T-helper 17 cell (primary cell): ENCODE results near the gene PHYHIPL. TPM values are rescaled to one million over a fixed set of nuclear protein-coding genes. Genes with fewer than 3 reads are reported as not detected.
"Not testable (repeated sequence)": the region's sequence is repeated elsewhere in the genome, so short reads cannot be mapped to it uniquely, and the experiment has no call there.

Experiments used
- ATAC-seq: fragments of 150-1000 bp; cut with Tn5 transposase; 2 replicates; pipeline ENCODE4 v1.10.0; 2021; ENCODE audit warnings: mild to moderate bottlenecking, moderate library complexity
- DNase-seq, 3 donors: peaks; one replicate each; pipeline versions ENCODE4 v3.0.0 to v3.0.0-alpha.2; 2020 to 2021
- H3K9me3 ChIP-seq: one replicate; pipeline ENCODE4 v1.7.0; 2013; ENCODE audit warnings: low read length, mild to moderate bottlenecking; ENCODE audit not compliant: control insufficient read depth, poor library complexity, severe bottlenecking
- H3K27ac Mint-ChIP-seq: one replicate; pipeline ENCODE4 v1.8.0; 2022; ENCODE audit warnings: mild to moderate bottlenecking, moderate library complexity, mixed read lengths
- H3K27me3 Mint-ChIP-seq: one replicate; pipeline ENCODE4 v1.8.0; 2022; ENCODE audit warnings: mixed read lengths
- H3K36me3 Mint-ChIP-seq: one replicate; pipeline ENCODE4 v1.8.0; 2022; ENCODE audit warnings: low read depth, mixed read lengths
- H3K4me1 Mint-ChIP-seq: one replicate; pipeline ENCODE4 v1.8.0; 2022; ENCODE audit warnings: mild to moderate bottlenecking, mixed read lengths
- H3K4me3 Mint-ChIP-seq: one replicate; pipeline ENCODE4 v1.8.0; 2022; ENCODE audit warnings: mild to moderate bottlenecking, moderate library complexity, mixed read lengths
- total RNA-seq, 4 donors: library from RNA in 2 of 4; stranded (reverse) in 2 of 4; gene quantifications; one replicate each; pipeline ENCODE4 v1.2.3 and lab custom pipeline; 2022 to 2026

PHYHIPL gene
- total RNA-seq, 2 donors from 2014 or later = not detected

GRCh38 chr10:59222788-59223187 is 46.3 kb downstream of the PHYHIPL start:
- H3K27ac Mint-ChIP-seq = no peak overlapping the region
- H3K27me3 Mint-ChIP-seq = peaks cover 6% of the 10 kb centered on the region
- no peak overlapping the region for H3K4me3 Mint-ChIP-seq
- no peaks in the 10 kb centered on the region for H3K36me3 Mint-ChIP-seq
- H3K9me3 ChIP-seq = no peaks in the 10 kb centered on the region
- H3K4me1 Mint-ChIP-seq = no peaks in the 10 kb centered on the region
- ATAC-seq = no peak
- no peak for DNase-seq

DNA sequence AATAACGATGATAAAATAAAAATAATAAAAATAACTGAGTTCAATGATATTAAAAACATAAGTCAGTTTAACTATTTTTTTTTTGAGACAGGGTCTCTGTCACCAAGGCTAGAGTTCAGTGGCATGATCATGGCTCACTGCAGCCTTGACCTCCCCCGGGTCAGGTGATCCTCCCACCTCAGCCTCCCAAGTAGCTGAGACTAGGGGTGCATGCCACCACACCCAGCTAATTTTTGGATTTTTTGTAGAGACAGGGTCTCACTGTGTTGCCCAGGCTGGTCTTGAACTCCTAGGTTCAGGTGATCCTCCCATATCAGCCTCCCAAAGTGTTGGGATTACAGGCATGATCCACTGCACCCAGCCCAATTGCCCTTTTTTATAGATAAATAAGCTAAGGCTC is 47.2 kb downstream of the PHYHIPL start:
- not testable (repeated sequence) for H3K4me3 Mint-ChIP-seq, DNase-seq, H3K9me3 ChIP-seq, H3K27ac Mint-ChIP-seq, H3K4me1 Mint-ChIP-seq, ATAC-seq, H3K27me3 Mint-ChIP-seq, H3K36me3 Mint-ChIP-seq

- no peaks in the 10 kb centered on the region for H3K9me3 ChIP-seq
- no peaks in the 10 kb centered on the region for H3K36me3 Mint-ChIP-seq
- H3K27me3 Mint-ChIP-seq = peaks cover 6% of the 10 kb centered on the region
- no peak overlapping the region for H3K27ac Mint-ChIP-seq
- H3K4me1 Mint-ChIP-seq = no peaks in the 10 kb centered on the region
- no peak for DNase-seq
- no peak for ATAC-seq
- H3K4me3 Mint-ChIP-seq = no peak overlapping the region
Observed at GRCh38 chr10:59225211-59225610, 48.8 kb downstream of the PHYHIPL start.

DNA sequence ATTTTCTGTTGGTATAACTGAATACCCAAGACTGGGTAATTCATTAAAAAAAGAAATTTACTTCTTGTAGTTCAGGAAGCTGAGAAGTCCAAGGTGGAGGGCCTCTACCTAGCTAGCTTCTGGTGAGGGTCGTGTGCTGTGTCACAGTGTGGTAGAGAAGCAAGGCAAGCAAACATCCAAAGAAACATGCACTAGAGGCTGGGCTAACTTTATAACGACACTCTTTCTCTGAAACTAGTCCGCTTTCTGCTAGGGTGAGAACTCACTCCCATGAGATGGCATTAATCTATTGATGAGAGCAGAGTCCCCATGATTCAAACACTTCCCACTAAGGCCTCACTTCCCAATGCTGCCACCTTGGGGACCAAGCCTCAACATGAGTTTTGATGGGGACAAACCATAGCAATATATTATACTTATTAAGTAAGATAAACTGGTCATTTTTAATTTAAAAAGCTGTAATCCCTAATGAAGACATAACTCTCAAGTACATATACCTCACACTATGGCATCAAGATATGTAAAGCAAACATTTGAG is 50.8 kb downstream of the PHYHIPL start:
- H3K9me3 ChIP-seq = no peaks in the 10 kb centered on the region
- Mint-ChIP-seq H3K27me3 (peaks cover 6% of the 10 kb centered on the region), H3K4me3 (no peak overlapping the region), H3K36me3 (no peaks in the 10 kb centered on the region), H3K4me1 (no peaks in the 10 kb centered on the region), H3K27ac (no peak overlapping the region)
- ATAC-seq (no peak), DNase-seq (no peak)

- DNase-seq (no peak), ATAC-seq (no peak)
- Mint-ChIP-seq H3K4me3 (no peak overlapping the region), H3K4me1 (no peaks in the 10 kb centered on the region), H3K36me3 (no peaks in the 10 kb centered on the region), H3K27ac (no peak overlapping the region), H3K27me3 (peaks cover 6% of the 10 kb centered on the region)
- no peaks in the 10 kb centered on the region for H3K9me3 ChIP-seq
Observed at GRCh38 chr10:59229441-59229840, 53.0 kb downstream of the PHYHIPL start.

GRCh38 chr10:59234194-59234593 is 57.8 kb downstream of the PHYHIPL start:
- H3K27ac Mint-ChIP-seq = no peak overlapping the region
- H3K27me3 Mint-ChIP-seq = no peaks in the 10 kb centered on the region
- DNase-seq (no peak), ATAC-seq (no peak)
- H3K36me3 Mint-ChIP-seq = no peaks in the 10 kb centered on the region
- H3K9me3 ChIP-seq = no peaks in the 10 kb centered on the region
- H3K4me1 Mint-ChIP-seq = no peaks in the 10 kb centered on the region
- no peak overlapping the region for H3K4me3 Mint-ChIP-seq

GRCh38 chr10:59234816-59235429 is 58.5 kb downstream of the PHYHIPL start:
- Mint-ChIP-seq H3K27me3 (no peaks in the 10 kb centered on the region), H3K27ac (no peak overlapping the region), H3K4me3 (no peak overlapping the region), H3K4me1 (no peaks in the 10 kb centered on the region), H3K36me3 (no peaks in the 10 kb centered on the region)
- no peak for ATAC-seq
- no peak for DNase-seq
- H3K9me3 ChIP-seq = no peaks in the 10 kb centered on the region

GRCh38 chr10:59236064-59236697 is 59.7 kb downstream of the PHYHIPL start:
- H3K27ac Mint-ChIP-seq = no peak overlapping the region
- H3K9me3 ChIP-seq = no peaks in the 10 kb centered on the region
- no peaks in the 10 kb centered on the region for H3K36me3 Mint-ChIP-seq
- DNase-seq (no peak), ATAC-seq (no peak)
- H3K4me1 Mint-ChIP-seq = no peaks in the 10 kb centered on the region
- H3K27me3 Mint-ChIP-seq = no peaks in the 10 kb centered on the region
- H3K4me3 Mint-ChIP-seq = no peak overlapping the region

DNA sequence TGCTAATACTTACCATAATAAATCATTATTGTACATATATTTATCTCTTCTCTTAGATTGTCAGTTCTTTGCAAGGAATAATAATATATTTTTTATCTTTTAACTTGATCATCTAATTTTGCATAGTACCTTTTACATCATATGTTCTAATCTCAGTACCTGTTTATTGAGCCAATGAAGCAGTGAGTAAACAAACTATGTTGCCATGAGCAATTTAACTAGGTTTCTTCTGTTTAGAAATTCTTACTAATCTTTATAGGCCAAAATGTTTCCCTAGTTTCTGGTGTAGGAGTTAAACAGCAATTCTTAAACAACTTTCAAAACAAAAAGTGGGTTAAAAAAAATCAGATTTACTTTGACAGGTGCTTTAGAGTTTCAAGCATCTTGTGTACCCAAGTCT is 61.3 kb downstream of the PHYHIPL start:
- DNase-seq (no peak), ATAC-seq (no peak)
- no peak overlapping the region for H3K4me3 Mint-ChIP-seq
- H3K27me3 Mint-ChIP-seq = no peaks in the 10 kb centered on the region
- H3K4me1 Mint-ChIP-seq = no peaks in the 10 kb centered on the region
- no peaks in the 10 kb centered on the region for H3K36me3 Mint-ChIP-seq
- H3K9me3 ChIP-seq = no peaks in the 10 kb centered on the region
- no peak overlapping the region for H3K27ac Mint-ChIP-seq

DNA sequence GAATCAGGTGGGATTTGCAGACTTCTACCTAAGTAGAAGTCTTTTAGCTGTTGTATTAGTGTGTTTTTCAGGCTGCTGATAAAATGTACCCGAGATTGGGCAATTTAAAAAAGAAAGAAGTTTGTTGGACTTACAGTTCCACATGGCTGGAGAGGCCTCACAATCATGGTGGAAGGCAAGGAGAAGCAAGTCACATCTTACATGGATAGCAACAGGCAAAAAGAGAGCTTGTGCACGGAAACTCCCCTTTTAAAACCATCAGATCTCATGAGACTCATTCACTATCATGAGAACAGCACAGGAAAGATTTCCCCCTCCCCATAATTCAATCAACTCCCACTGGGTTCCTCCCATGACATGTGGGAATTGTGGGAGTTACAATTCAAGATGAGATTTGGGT is 62.7 kb downstream of the PHYHIPL start:
- not testable (repeated sequence) for H3K9me3 ChIP-seq, H3K36me3 Mint-ChIP-seq, ATAC-seq, H3K4me3 Mint-ChIP-seq, H3K27ac Mint-ChIP-seq, DNase-seq, H3K4me1 Mint-ChIP-seq, H3K27me3 Mint-ChIP-seq

DNA sequence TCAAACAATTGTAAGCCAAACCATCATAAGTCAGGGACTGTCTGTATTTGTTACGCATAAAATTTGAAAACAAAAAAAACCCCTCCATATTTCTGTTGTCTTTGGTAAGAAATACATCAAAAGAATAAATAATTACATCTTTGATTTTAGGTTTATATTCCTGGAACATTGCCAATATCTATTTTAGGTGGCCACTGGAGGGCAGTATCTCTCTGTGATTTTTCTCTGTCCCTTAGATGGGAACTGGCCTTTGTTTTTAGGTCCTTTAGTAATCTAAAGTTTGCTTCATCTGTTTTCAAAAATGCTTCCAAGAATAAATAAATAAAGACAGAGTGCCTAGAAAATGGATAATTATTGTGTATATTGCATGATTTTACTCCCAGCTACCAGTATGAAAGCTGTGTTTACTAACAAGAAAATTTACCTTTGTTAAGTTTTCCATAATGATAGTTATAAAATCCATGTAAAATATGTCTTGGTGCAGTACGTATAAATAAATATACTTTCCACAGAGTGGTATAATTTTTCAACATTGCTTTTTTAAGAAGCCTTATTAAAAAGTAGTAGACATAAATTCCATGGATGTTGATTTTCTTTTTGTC is 64.2 kb downstream of the PHYHIPL start:
- no peaks in the 10 kb centered on the region for H3K9me3 ChIP-seq
- ATAC-seq (no peak), DNase-seq (no peak)
- Mint-ChIP-seq H3K4me3 (no peak overlapping the region), H3K36me3 (no peaks in the 10 kb centered on the region), H3K27ac (no peak overlapping the region), H3K4me1 (no peaks in the 10 kb centered on the region), H3K27me3 (peaks cover 5% of the 10 kb centered on the region)

GRCh38 chr10:59242057-59242456 is 65.6 kb downstream of the PHYHIPL start:
- Mint-ChIP-seq H3K27ac (no peak overlapping the region), H3K4me3 (no peak overlapping the region), H3K36me3 (no peaks in the 10 kb centered on the region), H3K27me3 (peaks cover 5% of the 10 kb centered on the region), H3K4me1 (no peaks in the 10 kb centered on the region)
- no peaks in the 10 kb centered on the region for H3K9me3 ChIP-seq
- no peak for DNase-seq
- ATAC-seq = no peak

DNA sequence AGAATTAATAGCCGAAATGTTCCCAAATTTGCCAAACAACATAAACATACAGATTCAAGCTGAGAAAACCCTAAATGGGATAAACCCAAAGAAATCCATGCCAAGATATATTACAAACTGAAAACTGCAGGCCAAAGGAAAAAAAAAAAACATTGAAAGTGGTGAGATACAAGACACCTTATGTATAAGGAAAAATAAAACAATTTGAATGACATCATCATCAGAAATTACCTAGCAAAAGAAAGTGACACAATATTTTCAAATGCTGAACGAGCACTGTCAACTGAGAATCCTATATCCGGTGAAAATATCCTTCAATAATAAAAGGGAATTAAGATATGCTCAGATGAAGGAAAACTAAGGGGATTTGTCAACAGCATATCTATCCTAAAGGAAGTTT is 66.5 kb downstream of the PHYHIPL start:
- ATAC-seq (no peak), DNase-seq (no peak)
- Mint-ChIP-seq H3K4me1 (no peaks in the 10 kb centered on the region), H3K36me3 (no peaks in the 10 kb centered on the region), H3K4me3 (no peak overlapping the region), H3K27ac (no peak overlapping the region), H3K27me3 (peaks cover 5% of the 10 kb centered on the region)
- H3K9me3 ChIP-seq = no peaks in the 10 kb centered on the region
